Endothelial cell of umbilical vein (primary cell): Measurements from ENCODE around the gene OR13C3. TPM values are rescaled to one million over a fixed set of nuclear protein-coding genes. Genes with fewer than 3 reads are reported as not detected.

Experiments used
- BruUV-seq: library from RNA; stranded (reverse); fragments of 400-500 nt; replicated peaks from 2 replicates; lab custom pipeline; 2021; lab: Mats Ljungman, UMichigan
- CTCF ChIA-PET: fragments of 300-600, 350-600 bp; sonication (Branson Sonifier 250); formaldehyde crosslinking; loops from one replicate; lab custom pipeline; 2021; ENCODE audit warnings: antibody characterized with exemption, inconsistent platforms; lab: Charles Lee
- POLR2A ChIA-PET: fragments of 300-600, 350-600 bp; sonication (Branson Sonifier 250); formaldehyde crosslinking; loops from one replicate; lab custom pipeline; 2021; ENCODE audit warnings: antibody characterized with exemption, inconsistent platforms; lab: Charles Lee
- DNase-seq: peaks from one replicate; pipeline ENCODE4 v3.0.0-alpha.2; 2011; ENCODE audit warnings: low read depth, low spot score
- FAIRE-seq: peaks from 2 replicates; lab custom pipeline; 2011; peaks lifted over from hg19 to GRCh38; lab: Jason Lieb, UNC
- H2AFZ ChIP-seq: 2 replicates; pipeline ENCODE4 v1.6.0; 2012; ENCODE audit warnings: low read depth, low read length, control low read depth, inconsistent platforms
- H3K27ac ChIP-seq: 2 replicates; pipeline ENCODE4 v1.5.1; 2011; ENCODE audit warnings: low read depth, mild to moderate bottlenecking, control low read depth, low read length, moderate library complexity; ENCODE audit not compliant: insufficient read depth
- H3K27me3 ChIP-seq, 2 experiments: 2 replicates each; pipeline versions ENCODE4 v1.6.0 to v1.6.1; 2011; ENCODE audit warnings: low read length in 2 of 2, mixed read lengths in 1 of 2; ENCODE audit not compliant: control insufficient read depth in 2 of 2, insufficient read depth in 2 of 2
- H3K36me3 ChIP-seq, 2 experiments: 2 replicates in 1 of 2; 3 replicates in 1 of 2; pipeline ENCODE4 v1.5.1; 2011; ENCODE audit warnings: low read length in 2 of 2, mild to moderate bottlenecking in 1 of 2, moderate library complexity in 1 of 2; ENCODE audit not compliant: control insufficient read depth in 2 of 2, insufficient read depth in 2 of 2; ENCODE audit errors: extremely low read depth in 1 of 2
- H3K4me1 ChIP-seq: 3 replicates; pipeline ENCODE4 v1.5.1; 2011; ENCODE audit warnings: mild to moderate bottlenecking, low read length; ENCODE audit not compliant: control insufficient read depth, insufficient read depth; ENCODE audit errors: extremely low read depth
- H3K4me2 ChIP-seq: 2 replicates; pipeline ENCODE4 v1.6.1; 2011; ENCODE audit warnings: low read length, control low read depth, mixed read lengths; ENCODE audit not compliant: insufficient read depth
- H3K4me3 ChIP-seq, 3 experiments: fragments of 200-600 bp in 1 of 3; sonication (generic), shearing (Covaris generic) in 1 of 3; replicated peaks in 1 of 3; 2 replicates each; pipeline ENCODE4 v1.5.1; 2011 to 2016; ENCODE audit warnings: control low read depth in 3 of 3, low read length in 3 of 3, mild to moderate bottlenecking in 2 of 3, inconsistent platforms in 1 of 3, low read depth in 1 of 3, moderate library complexity in 1 of 3; ENCODE audit not compliant: insufficient read depth in 1 of 3
- H3K79me2 ChIP-seq: 2 replicates; pipeline ENCODE4 v1.6.0; 2012; ENCODE audit warnings: low read length, inconsistent platforms; ENCODE audit not compliant: control insufficient read depth, insufficient read depth
- H3K9ac ChIP-seq: replicated peaks from 2 replicates; pipeline ENCODE3; 2011; ENCODE audit warnings: low read length, control low read depth; ENCODE audit not compliant: insufficient read depth; ENCODE audit errors: extremely low read depth
- H3K9me1 ChIP-seq: replicated peaks from 3 replicates; pipeline ENCODE4 v1.6.0; 2011; ENCODE audit warnings: mild to moderate bottlenecking, low read length; ENCODE audit not compliant: control insufficient read depth, insufficient read depth; ENCODE audit errors: extremely low read depth
- H3K9me3 ChIP-seq: replicated peaks from 2 replicates; pipeline ENCODE4 v1.5.1; 2012; ENCODE audit warnings: low read length, inconsistent platforms; ENCODE audit not compliant: control insufficient read depth, insufficient read depth
- H4K20me1 ChIP-seq: replicated peaks from 2 replicates; pipeline ENCODE3; 2011; ENCODE audit warnings: mild to moderate bottlenecking, low read length; ENCODE audit not compliant: control insufficient read depth, insufficient read depth; ENCODE audit errors: extremely low read depth
- FOS ChIP-seq: IDR thresholded peaks from 2 replicates; pipeline ENCODE4 v1.6.1; 2011; ENCODE audit warnings: mild to moderate bottlenecking, low read length, moderate library complexity, borderline replicate concordance; ENCODE audit not compliant: insufficient read depth
- JUN ChIP-seq: IDR thresholded peaks from 2 replicates; pipeline ENCODE4 v1.6.1; 2011; ENCODE audit warnings: borderline replicate concordance, low read depth; ENCODE audit not compliant: insufficient read length, insufficient read depth
- MYC ChIP-seq: IDR thresholded peaks from one replicate; pipeline ENCODE4 v1.6.1; 2011; ENCODE audit warnings: mild to moderate bottlenecking, low read depth, low read length
- POLR2AphosphoS5 ChIP-seq: IDR thresholded peaks from 2 replicates; pipeline ENCODE4 v1.6.1; 2012; ENCODE audit warnings: low read depth, mild to moderate bottlenecking, control low read depth, low read length, moderate library complexity; ENCODE audit not compliant: insufficient read depth
- dilution Hi-C: fragments of 300-500 bp; cut with MboI; formaldehyde crosslinking; loops from one replicate; pipeline ENCODE4 v1.15.0; 2019; ENCODE audit warnings: low sequenced_read_pairs; ENCODE audit not compliant: extremely low pct_ligation_motif_present
- intact Hi-C: fragments of 100-400 bp; cut with micrococcal nuclease; formaldehyde crosslinking; loops from one replicate; pipeline ENCODE4 v1.10.0; 2022
- polyA plus RNA-seq, 4 experiments: library from polyadenylated mRNA; depleted of rRNA in 3 of 4; stranded (reverse) in 3 of 4; unstranded in 1 of 4; fragments of >200 nt; gene quantifications; 2 replicates each; pipeline versions ENCODE4 v1.2.1 to v1.2.3, GENCODE V29; 2011 to 2012; ENCODE audit warnings: missing spikeins in 1 of 4
- total RNA-seq: library from RNA; stranded (reverse); gene quantifications from 2 replicates; pipeline ENCODE4 v1.2.3, GENCODE V29; 2021
- TF ChIP-seq, protein P1 (sequence below), 2 donors: IDR thresholded peaks; 1 replicate in 1 of 2; 2 replicates in 1 of 2; pipeline ENCODE4 v1.5.1; 2011; ENCODE audit warnings: low read length in 2 of 2, mild to moderate bottlenecking in 2 of 2, moderate library complexity in 2 of 2, control low read depth in 1 of 2, inconsistent platforms in 1 of 2, low read depth in 1 of 2; ENCODE audit not compliant: insufficient read depth in 1 of 2; ENCODE audit errors: extremely low read depth in 1 of 2

The OR13C3 gene
- total and polyA plus RNA-seq, 2 donors (not counting 3 experiments of a cell fraction or from before 2014, with no cell fraction given) = not detected

GRCh38 chr9:104494808-104495207 lies 41.8 kb downstream of the OR13C3 start:
- intact Hi-C loops = no loop called here
- no peak overlapping the region for H3K4me2 ChIP-seq
- H3K79me2 ChIP-seq = no peaks in the 10 kb centered on the region
- no peaks in the 10 kb centered on the region for H3K4me1 ChIP-seq
- H2AFZ ChIP-seq = no peak overlapping the region
- no peak for FAIRE-seq
- peaks cover 2% of the 10 kb centered on the region for H3K9me3 ChIP-seq
- H4K20me1 ChIP-seq = no peaks in the 10 kb centered on the region
- no peak overlapping the region for H3K9ac ChIP-seq
- no peaks in the 10 kb centered on the region for H3K27me3 ChIP-seq
- H3K36me3 ChIP-seq = no peaks in the 10 kb centered on the region
- DNase-seq = no peak
- CTCF ChIA-PET = interaction anchor here (1.2 kb wide), 1 partner anchor 318 kb away, joined by 3 read pairs; no protein-coding TSS in a partner anchor
- H3K4me3 ChIP-seq = no peak overlapping the region
- POLR2A ChIA-PET = no interaction called here
- dilution Hi-C loops = no loop called here
- no TSS peak for BruUV-seq
- H3K9me1 ChIP-seq = no peaks in the 10 kb centered on the region
- no peak for TF ChIP-seq POLR2AphosphoS5
- TF ChIP-seq JUN = no peak
- no peak for TF ChIP-seq MYC
- TF ChIP-seq, protein P1, sequence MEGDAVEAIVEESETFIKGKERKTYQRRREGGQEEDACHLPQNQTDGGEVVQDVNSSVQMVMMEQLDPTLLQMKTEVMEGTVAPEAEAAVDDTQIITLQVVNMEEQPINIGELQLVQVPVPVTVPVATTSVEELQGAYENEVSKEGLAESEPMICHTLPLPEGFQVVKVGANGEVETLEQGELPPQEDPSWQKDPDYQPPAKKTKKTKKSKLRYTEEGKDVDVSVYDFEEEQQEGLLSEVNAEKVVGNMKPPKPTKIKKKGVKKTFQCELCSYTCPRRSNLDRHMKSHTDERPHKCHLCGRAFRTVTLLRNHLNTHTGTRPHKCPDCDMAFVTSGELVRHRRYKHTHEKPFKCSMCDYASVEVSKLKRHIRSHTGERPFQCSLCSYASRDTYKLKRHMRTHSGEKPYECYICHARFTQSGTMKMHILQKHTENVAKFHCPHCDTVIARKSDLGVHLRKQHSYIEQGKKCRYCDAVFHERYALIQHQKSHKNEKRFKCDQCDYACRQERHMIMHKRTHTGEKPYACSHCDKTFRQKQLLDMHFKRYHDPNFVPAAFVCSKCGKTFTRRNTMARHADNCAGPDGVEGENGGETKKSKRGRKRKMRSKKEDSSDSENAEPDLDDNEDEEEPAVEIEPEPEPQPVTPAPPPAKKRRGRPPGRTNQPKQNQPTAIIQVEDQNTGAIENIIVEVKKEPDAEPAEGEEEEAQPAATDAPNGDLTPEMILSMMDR (IDR thresholded peaks at IDR 0.05; ENCODE audit: extremely low read depth in 1 of 2, insufficient read depth in 1 of 2, low read depth in 1 of 2, low read length in 2 of 2) = no peak
- TF ChIP-seq FOS = no peak
- no peak overlapping the region for H3K27ac ChIP-seq

Other genes with a start within 250 kb of the OR13C3 start
- gene OR13F1, start 32.6 kb downstream of the OR13C3 start, total RNA-seq = not detected in 2 replicates
- gene OR13F1, start 32.6 kb downstream of the OR13C3 start, polyA plus RNA-seq = not detected in 2 replicates
- not detected in 2 replicates for gene OR13C4, start 9.6 kb downstream of the OR13C3 start, total RNA-seq
- gene OR13C4, start 9.6 kb downstream of the OR13C3 start, polyA plus RNA-seq = not detected in 2 replicates
- gene OR13C8, start 32.3 kb upstream of the OR13C3 start, total RNA-seq = not detected in 2 replicates
- gene OR13C8, start 32.3 kb upstream of the OR13C3 start, polyA plus RNA-seq = not detected in 2 replicates
- not detected in 2 replicates for gene OR13C5, start 62.6 kb upstream of the OR13C3 start, total RNA-seq
- gene OR13C5, start 62.6 kb upstream of the OR13C3 start, polyA plus RNA-seq = not detected in 2 replicates
- gene OR13C2, start 68.8 kb upstream of the OR13C3 start, total RNA-seq = not detected in 2 replicates
- gene OR13C2, start 68.8 kb upstream of the OR13C3 start, polyA plus RNA-seq = not detected in 2 replicates
- not detected in 2 replicates for gene OR13C9, start 81.3 kb upstream of the OR13C3 start, total RNA-seq
- gene OR13C9, start 81.3 kb upstream of the OR13C3 start, polyA plus RNA-seq = not detected in 2 replicates
- gene OR13D1, start 157.7 kb upstream of the OR13C3 start, total RNA-seq = not detected in 2 replicates
- gene OR13D1, start 157.7 kb upstream of the OR13C3 start, polyA plus RNA-seq = not detected in 2 replicates
- gene NIPSNAP3A, start 210.8 kb upstream of the OR13C3 start, total RNA-seq = 27.2 and 27.8 TPM in 2 replicates
- 23.1 and 27.2 TPM in 2 replicates for gene NIPSNAP3A, start 210.8 kb upstream of the OR13C3 start, polyA plus RNA-seq
- 1.1 TPM in 2 replicates for gene NIPSNAP3B, start 227.3 kb upstream of the OR13C3 start, total RNA-seq
- gene NIPSNAP3B, start 227.3 kb upstream of the OR13C3 start, polyA plus RNA-seq = 0.24 and 0.40 TPM in 2 replicates